Inflammatory macrophage (primary cell): Measurements from ENCODE around the gene STAG3.
"Not testable (repeated sequence)": the region's sequence is repeated elsewhere in the genome, so short reads cannot be mapped to it uniquely, and the experiment has no call there.

Experiments used
- DNase-seq, 2 donors: peaks; one replicate each; pipeline ENCODE4 v3.0.0-alpha.2; 2020 to 2022
- total RNA-seq, 18 experiments: gene quantifications; one replicate each; lab custom pipeline; 2026; ENCODE audit warnings: mixed read lengths in 6 of 18, inconsistent platforms in 2 of 18; lab: John Stamatoyannopoulos, UW

Gene STAG3
- total RNA-seq, result 4.8 to 26.0 (median 12.8) reads per million in 18 experiments

GRCh38 chr7:100177045-100178001 is at the start of gene STAG3, which contains the start of gene GPC2:
TSS of gene STAG3 (plus strand) at chr7:100177918. CDS start at chr7:100180557, 2,639 bp downstream.
TSS of gene GPC2 (minus strand) at chr7:100177381. CDS start at chr7:100177199, 182 bp downstream.
- DNase-seq, result peak; percentile 97 to 98

DNA sequence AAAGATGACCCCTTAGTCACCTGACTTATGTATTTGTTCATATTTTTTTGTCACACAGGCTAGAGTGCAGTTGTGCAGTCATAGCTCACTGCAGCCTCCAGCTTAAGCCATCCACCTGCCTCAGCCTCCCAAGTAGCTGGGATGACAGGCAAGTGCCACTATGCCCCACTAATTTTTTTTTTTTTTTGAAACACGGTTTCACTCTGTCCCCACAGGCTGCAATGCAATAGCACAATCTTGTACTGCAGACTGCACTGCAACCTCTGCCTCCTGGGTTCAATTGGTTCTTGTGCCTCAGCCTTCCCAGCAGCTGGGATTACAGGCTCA is 49.1 kb upstream of the STAG3 start:
- DNase-seq, result no peak

DNA sequence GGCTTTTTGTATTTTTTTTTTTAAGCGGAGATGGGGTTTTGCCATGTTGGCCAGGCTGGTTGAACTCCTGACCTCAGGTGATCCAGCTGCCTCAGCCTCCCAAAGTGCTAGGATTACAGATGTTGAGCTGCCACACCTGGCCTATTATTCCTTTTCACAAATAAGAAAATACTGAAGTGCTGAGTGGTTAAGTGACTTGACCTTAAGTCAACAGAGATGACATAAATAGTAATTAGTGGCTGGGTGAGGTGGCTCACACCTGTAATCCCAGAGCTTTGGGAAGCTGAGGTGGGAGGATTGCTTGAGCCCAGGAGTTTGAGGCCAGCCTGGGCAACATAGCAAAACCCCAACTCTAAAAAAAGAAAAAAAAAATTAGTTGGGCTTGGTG is 47.5 kb upstream of the STAG3 start:
- DNase-seq, result not testable (repeated sequence)

GRCh38 chr7:100130608-100131453 is 46.9 kb upstream of the STAG3 start:
- DNase-seq, result peak; percentile 56 to 63

- no peak for DNase-seq
Measured at GRCh38 chr7:100132126-100132525, 45.6 kb upstream of the STAG3 start.

DNA sequence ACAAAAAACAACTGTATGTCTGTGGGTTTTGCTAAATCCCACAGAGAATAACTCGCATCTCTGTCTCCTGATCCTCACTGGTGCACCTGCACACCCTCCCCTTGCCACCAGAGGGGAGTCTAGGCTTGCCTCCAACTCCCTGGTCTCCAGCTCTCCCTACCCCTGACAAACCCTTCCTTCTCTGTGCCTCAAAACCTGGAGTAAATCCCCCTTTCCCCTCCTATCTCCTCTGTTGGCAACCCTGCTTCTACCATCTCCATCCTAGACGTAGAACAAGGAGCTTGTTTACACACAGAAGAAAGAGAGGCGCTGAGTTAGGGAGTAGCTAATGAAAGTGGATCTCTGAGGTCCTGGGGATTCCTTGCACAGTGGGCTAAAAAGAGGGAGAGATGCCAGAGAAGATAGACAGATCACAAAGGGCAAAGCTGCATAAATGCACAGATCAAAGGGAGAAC is 45.0 kb upstream of the STAG3 start:
- peak; percentile 66 to 75 for DNase-seq

DNA sequence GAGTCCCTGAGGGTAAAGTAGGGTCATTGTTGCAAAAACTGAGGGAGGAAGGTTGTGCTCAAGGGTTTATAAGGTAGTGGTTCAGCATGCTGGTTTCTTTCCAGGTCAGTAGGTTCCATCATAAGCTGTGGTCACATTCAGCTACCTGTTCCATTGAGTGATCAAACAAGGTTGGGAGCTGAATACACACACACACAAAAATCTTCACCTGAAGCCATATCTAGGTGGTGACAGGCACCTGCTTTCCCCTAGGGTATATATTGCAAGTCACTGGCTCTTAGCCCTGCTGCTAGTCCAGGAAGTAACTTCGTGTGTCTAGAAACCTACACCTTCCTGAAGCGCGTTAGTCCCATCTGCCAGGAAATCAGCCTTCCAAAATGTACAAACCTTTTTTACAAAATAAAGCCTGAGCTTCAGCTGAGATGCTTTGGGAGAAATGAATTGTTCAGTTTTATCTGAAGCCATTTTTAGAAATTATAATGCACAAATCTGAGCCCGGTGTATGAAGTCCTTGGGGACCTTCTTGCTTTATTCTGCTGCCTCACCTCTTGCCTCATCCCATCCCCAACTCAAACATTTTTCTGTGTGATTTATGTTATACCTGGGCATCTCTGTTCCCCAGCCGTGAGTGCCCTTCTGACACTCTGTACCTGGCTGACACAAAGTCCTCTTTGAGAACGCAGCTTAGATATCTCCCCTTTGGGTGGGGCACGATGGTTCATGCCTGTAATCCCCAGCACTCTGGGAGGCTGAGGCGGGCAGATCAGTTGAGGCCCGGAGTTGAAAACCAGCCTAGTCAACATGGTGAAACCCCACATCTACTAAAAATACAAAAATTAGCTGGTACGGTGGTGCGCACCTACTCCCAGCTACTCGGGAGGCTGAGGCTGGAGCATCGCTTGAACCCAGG is 39.6 kb upstream of the STAG3 start:
- DNase-seq, result no peak

- DNase-seq, result peak; percentile 20 to 34
Measured at GRCh38 chr7:100141555-100141949, 36.2 kb upstream of the STAG3 start.

- no peak for DNase-seq
Measured at GRCh38 chr7:100142461-100142860, 35.3 kb upstream of the STAG3 start.

- DNase-seq, result peak in 1 of 2 donors; percentile 35
Measured at GRCh38 chr7:100146350-100146749, 31.4 kb upstream of the STAG3 start.

GRCh38 chr7:100147278-100147677 is 30.4 kb upstream of the STAG3 start:
- DNase-seq, result no peak

DNA sequence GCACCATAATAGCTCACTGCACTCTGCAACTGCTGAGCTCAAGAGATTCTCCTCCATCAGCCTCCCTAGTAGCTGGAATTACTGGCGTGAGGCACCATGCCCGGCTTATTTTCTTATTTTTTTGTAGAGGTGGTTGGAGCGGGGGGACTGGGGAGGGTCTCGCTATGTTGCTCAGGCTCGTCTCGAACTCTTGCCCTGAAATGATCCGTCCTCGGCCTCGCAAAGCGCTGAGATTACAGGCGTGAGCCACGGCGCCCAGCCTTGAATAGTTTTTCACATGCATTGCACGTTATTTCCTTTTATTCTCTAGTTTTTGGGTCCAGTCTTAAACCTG is 29.5 kb upstream of the STAG3 start:
- DNase-seq, result no peak

DNA sequence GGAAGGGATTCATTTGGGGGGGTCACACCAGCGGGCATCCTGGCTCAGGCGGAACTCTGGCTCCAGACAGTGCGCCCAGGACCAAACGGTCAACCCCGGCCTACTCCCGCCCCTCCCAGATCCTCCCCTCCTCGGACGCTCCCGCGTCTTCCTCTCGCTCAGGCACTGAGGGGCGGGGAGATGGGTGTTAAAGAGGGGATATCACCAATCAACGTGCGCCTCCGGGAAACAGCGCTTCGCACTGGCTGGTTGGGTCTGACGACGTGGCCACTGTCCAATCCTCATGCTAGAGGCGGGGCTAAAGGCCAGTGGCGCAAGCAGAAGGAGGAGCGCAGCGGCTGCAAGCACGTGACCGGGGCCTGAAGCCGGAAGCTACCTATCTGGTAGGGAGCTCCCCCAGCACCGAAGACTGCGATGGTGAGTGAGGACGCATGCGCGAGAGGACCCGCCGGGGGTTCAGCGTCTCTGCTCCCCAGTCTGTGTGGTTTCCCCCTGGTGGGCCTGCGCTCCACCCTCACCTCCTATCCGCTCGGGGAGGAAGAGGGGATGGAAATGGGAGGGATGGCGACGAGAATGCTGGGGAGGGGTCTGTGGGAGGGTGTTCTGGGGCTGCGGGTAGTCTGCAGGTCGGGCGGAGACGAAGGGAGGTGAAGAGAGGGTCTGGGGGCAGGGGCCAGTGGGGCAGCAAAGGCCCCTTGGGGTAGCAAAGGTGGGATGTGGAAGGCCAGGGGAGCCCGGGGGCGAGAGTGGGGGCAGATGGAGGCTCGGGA is 29.0 kb upstream of the STAG3 start, which contains the start of gene LAMTOR4:
LAMTOR4 (plus strand) TSS at position 360 of the 770 bp plus-strand sequence; CDS start at position 415, 55 bp downstream.
- peak; percentile 99 for DNase-seq

DNA sequence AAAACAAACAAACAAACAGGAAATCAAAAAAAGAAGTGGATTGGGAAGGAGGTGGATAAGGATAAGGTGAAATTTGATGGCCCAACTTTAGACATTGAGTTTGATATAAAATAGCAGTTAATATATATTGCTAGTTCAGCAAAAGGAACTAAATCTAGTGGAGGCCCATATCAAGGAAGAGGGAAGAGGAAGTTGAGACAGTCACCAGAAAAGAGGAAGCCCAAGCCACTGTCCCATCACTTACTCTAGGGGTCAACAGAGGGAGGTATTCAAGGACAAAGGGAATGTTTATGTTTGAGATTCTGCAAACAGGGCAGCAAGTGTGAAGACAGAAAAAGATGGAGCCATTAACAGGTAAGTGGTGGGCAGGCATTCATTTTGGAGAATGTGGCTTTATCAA is 25.3 kb upstream of the STAG3 start:
- DNase-seq, result peak; percentile 79 to 83

DNA sequence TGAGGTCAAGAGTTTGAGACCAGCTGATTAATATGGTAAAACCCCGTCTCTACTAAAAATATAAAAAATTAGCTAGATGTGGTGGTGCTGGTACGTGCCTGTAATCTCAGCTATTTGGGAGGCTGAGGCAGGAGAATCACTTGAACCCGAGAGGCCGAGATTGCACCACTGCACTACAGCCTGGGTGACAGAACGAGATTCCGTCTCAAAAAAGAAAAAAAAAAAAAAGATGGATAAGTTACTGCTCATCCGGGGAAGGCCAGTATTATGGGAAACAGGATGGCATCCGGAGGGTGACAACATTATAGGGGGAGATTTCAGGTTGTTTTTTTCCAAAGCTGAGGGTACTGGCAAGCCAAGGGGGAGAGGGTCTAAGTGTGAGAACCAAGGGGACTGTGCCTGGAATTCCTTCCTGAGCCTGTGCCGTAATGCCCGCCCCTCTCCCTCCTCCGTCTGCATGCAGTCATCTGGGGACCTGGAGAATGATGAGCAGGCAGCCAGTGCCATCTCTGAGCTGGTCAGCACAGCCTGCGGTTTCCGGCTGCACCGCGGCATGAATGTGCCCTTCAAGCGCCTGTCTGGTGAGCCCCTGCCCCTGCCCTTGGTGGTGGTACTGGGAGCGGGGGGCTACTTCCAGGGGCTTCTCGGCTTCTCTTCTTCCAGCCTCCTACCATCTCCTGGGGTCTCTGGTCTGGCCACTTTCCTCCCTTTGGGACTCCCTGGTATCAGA is 24.6 kb upstream of the STAG3 start:
- DNase-seq, result no peak

GRCh38 chr7:100153708-100154535 is 23.8 kb upstream of the STAG3 start:
- DNase-seq, result no peak

DNA sequence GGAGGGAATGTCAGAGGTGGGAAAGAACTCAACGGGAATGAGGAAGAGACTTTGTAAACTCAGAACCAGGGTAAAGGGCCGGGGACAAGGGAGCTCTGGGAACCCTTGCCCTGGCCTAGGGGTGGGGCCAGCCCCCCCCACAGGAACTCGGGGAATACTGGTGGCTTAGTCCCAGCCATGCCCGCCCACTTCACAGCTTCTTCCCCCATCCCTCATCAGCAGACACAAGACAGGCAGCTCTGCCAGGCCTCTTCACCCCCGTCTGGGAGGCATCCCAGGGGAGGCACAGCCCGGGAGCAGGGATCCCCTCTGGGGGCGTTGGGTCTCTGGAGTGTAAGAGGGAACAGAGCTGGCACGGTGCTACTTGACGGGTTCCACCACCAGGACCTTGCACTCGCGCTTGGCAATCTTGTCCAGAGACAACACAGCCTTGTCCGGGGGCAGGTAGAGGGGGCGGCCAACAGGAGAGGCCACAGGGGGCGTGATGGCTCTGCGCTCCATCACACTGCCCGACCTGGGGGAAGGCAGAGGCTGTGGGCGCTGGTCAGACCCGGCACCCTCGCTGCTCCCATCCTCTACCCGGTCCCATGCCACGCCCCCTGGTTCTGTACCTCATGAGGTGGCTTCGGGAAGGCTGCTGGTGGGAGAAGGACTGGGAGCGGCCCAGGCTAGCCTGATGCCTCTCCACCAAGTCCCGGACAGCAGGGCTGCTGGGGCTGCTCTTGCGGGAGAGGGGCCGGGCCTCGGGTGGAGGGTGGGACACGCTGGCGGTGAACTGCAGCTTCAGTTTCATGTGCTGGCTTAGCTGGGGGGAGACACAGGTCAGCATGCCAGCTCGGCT is 22.8 kb upstream of the STAG3 start:
- peak in 1 of 2 donors; percentile 25 for DNase-seq

DNA sequence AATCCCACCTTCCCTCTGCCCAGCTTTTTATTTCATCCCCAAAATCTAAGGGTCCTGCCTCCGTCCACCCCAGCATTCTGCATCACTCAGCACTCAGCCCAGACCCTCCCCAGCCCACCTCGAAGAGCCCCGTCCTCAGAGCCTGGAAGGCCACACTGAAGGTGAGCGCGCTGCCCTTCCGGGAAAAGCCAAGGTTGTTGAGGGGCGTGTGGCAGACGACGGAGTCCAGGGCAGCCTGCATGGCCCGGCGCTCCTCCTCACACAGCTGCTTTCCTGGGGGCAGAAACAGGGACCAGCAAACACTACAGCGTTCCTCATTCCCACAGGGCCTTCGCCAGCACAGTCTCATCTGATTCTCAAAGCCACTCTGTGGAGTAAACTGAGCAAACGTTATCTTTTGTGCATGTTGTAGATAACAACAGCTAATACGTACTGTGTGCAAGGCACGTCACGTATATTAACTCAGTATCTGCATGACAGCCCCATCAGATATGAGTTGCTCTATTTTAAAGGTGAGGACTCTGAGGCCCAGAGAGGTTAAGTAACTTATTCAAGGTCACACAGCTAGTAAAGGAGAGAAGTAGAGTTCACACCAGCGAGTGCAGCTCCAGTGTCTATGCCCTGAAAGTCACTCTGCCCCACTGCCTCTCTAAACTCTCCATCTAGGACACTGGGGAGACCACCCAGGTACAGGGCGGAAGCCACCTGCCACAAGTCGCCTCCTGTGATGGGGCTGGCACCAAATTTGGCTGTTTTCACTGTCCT is 22.0 kb upstream of the STAG3 start:
- no peak for DNase-seq
